GM18907 (cell line): Measurements from ENCODE around the gene PRLHR.

Experiments used
- ATAC-seq: cut with Tn5 transposase; IDR thresholded peaks from one replicate; pipeline ENCODE4 v1.9.1; 2021; ENCODE audit warnings: mild to moderate bottlenecking, moderate library complexity; ENCODE audit not compliant: unreplicated experiment

The PRLHR gene

GRCh38 chr10:118587881-118588651 lies 7.4 kb downstream of the PRLHR start:
- no peak for ATAC-seq

- no peak for ATAC-seq
These were observed 8.5 kb downstream of the PRLHR start for GRCh38 chr10:118586911-118587310.

- ATAC-seq = no peak
These were observed 9.7 kb downstream of the PRLHR start for GRCh38 chr10:118585794-118586193.

- ATAC-seq = no peak
These were observed 10.2 kb downstream of the PRLHR start for GRCh38 chr10:118585234-118585633.

- ATAC-seq = no peak
These were observed 11.1 kb downstream of the PRLHR start for GRCh38 chr10:118584181-118584954.

- no peak for ATAC-seq
These were observed 11.8 kb downstream of the PRLHR start for GRCh38 chr10:118583611-118584010.

- ATAC-seq = no peak
These were observed 12.9 kb downstream of the PRLHR start for GRCh38 chr10:118582511-118582910.

- ATAC-seq = no peak
These were observed 14.1 kb downstream of the PRLHR start for GRCh38 chr10:118581340-118581739.

GRCh38 chr10:118580702-118581101 lies 14.7 kb downstream of the PRLHR start:
- ATAC-seq = no peak

GRCh38 chr10:118573512-118573911 lies 21.9 kb downstream of the PRLHR start:
- ATAC-seq = no peak

GRCh38 chr10:118572256-118573041 lies 23.0 kb downstream of the PRLHR start:
- ATAC-seq = no peak

GRCh38 chr10:118571123-118571522 lies 24.3 kb downstream of the PRLHR start:
- ATAC-seq = no peak

- no peak for ATAC-seq
These were observed 24.9 kb downstream of the PRLHR start for GRCh38 chr10:118570591-118570990.

- ATAC-seq = no peak
These were observed 25.6 kb downstream of the PRLHR start for GRCh38 chr10:118569882-118570252.

GRCh38 chr10:118569241-118569881 lies 26.1 kb downstream of the PRLHR start:
- no peak for ATAC-seq

- peak; percentile 60 for ATAC-seq
These were observed 27.1 kb downstream of the PRLHR start for GRCh38 chr10:118568327-118568848.

- ATAC-seq = no peak
These were observed 27.7 kb downstream of the PRLHR start for GRCh38 chr10:118567701-118568248.

- no peak for ATAC-seq
These were observed 28.5 kb downstream of the PRLHR start for GRCh38 chr10:118566911-118567310.

GRCh38 chr10:118565301-118566075 lies 30.0 kb downstream of the PRLHR start:
- no peak for ATAC-seq

- ATAC-seq = no peak
These were observed 30.8 kb downstream of the PRLHR start for GRCh38 chr10:118564652-118565051.
